H1 (cell line): Measurements from ENCODE around the gene PRG2. TPM values are rescaled to one million over a fixed set of nuclear protein-coding genes. Genes with fewer than 3 reads are reported as not detected.

Source experiments
- CTCF ChIA-PET: fragments of 300-600 bp; sonication (Branson Sonifier 250); formaldehyde crosslinking; loops from one replicate; lab custom pipeline; 2021; ENCODE audit not compliant: partially characterized antibody; lab: Charles Lee
- POLR2A ChIA-PET: fragments of 300-600 bp; sonication (Branson Sonifier 250); formaldehyde crosslinking; loops from one replicate; lab custom pipeline; 2021; ENCODE audit warnings: inconsistent platforms; ENCODE audit not compliant: partially characterized antibody; lab: Charles Lee
- DNase-seq, 2 experiments: peaks; one replicate each; pipeline versions ENCODE4 v3.0.0 to v3.0.0-alpha.2; 2010 to 2022; ENCODE audit warnings: low spot score in 2 of 2, low read depth in 1 of 2, mixed read lengths in 1 of 2
- FAIRE-seq: peaks from 2 replicates; lab custom pipeline; 2011; peaks lifted over from hg19 to GRCh38; lab: Jason Lieb, UNC
- H2AFZ ChIP-seq: 2 replicates; pipeline ENCODE4 v1.8.1; 2012; ENCODE audit warnings: low read length, inconsistent platforms
- H2AK5ac ChIP-seq: 2 replicates; pipeline ENCODE4 v1.6.1; 2013; ENCODE audit warnings: low read depth, low read length
- H2BK120ac ChIP-seq: replicated peaks from 2 replicates; pipeline ENCODE3; 2013; ENCODE audit warnings: low read depth, low read length, inconsistent platforms
- H2BK12ac ChIP-seq: 2 replicates; pipeline ENCODE4 v1.6.1; 2013; ENCODE audit warnings: low read depth, low read length
- H2BK15ac ChIP-seq: 2 replicates; pipeline ENCODE4 v1.6.1; 2013; ENCODE audit warnings: low read length
- H2BK20ac ChIP-seq: 2 replicates; pipeline ENCODE4 v1.6.1; 2013; ENCODE audit warnings: low read length
- H2BK5ac ChIP-seq: 2 replicates; pipeline ENCODE4 v1.6.1; 2013; ENCODE audit warnings: low read depth, low read length
- H3K14ac ChIP-seq: 2 replicates; pipeline ENCODE4 v1.6.1; 2013; ENCODE audit warnings: inconsistent platforms; ENCODE audit not compliant: insufficient read length
- H3K18ac ChIP-seq: 2 replicates; pipeline ENCODE4 v1.6.1; 2013; ENCODE audit warnings: low read length; ENCODE audit errors: extremely low read depth
- H3K23ac ChIP-seq: 2 replicates; pipeline ENCODE4 v1.6.1; 2013; ENCODE audit warnings: inconsistent platforms; ENCODE audit not compliant: insufficient read length
- H3K23me2 ChIP-seq: 2 replicates; pipeline ENCODE4 v1.6.1; 2013; ENCODE audit warnings: low read depth, low read length
- H3K27ac ChIP-seq: 2 replicates; pipeline ENCODE4 v1.6.1; 2011; ENCODE audit warnings: low read depth, low read length, inconsistent platforms
- H3K27me3 ChIP-seq, 4 experiments: replicated peaks in 1 of 4; 1 replicate in 1 of 4; 2 replicates in 3 of 4; pipeline versions ENCODE4 v1.6.1 to v1.8.1; 2011 to 2013; ENCODE audit warnings: low read length in 3 of 4, mild to moderate bottlenecking in 3 of 4, inconsistent platforms in 2 of 4, mixed read lengths in 2 of 4, moderate library complexity in 1 of 4; ENCODE audit not compliant: control insufficient read depth in 3 of 4, insufficient read depth in 3 of 4; ENCODE audit errors: extremely low read depth in 1 of 4
- H3K36me3 ChIP-seq, 4 experiments: 2 replicates each; pipeline versions ENCODE4 v1.6.1 to v1.8.1; 2011 to 2013; ENCODE audit warnings: mild to moderate bottlenecking in 4 of 4, low read length in 3 of 4, moderate library complexity in 2 of 4, control low read depth in 1 of 4, inconsistent platforms in 1 of 4; ENCODE audit not compliant: insufficient read depth in 4 of 4, control insufficient read depth in 2 of 4
- H3K4ac ChIP-seq: replicated peaks from 2 replicates; pipeline ENCODE3; 2013; ENCODE audit warnings: low read length, low read depth, mixed read lengths, inconsistent platforms; ENCODE audit not compliant: insufficient read length
- H3K4me1 ChIP-seq, 4 experiments: replicated peaks in 1 of 4; 1 replicate in 1 of 4; 2 replicates in 3 of 4; pipeline versions ENCODE4 v1.6.1 to v1.8.1; 2011 to 2013; ENCODE audit warnings: low read length in 3 of 4, inconsistent platforms in 2 of 4, mixed read lengths in 1 of 4; ENCODE audit not compliant: insufficient read depth in 4 of 4, control insufficient read depth in 3 of 4
- H3K4me2 ChIP-seq, 2 experiments: 2 replicates each; pipeline versions ENCODE4 v1.6.1 to v1.8.1; 2011 to 2013; ENCODE audit warnings: low read depth in 2 of 2, low read length in 2 of 2, control low read depth in 1 of 2, inconsistent platforms in 1 of 2, mild to moderate bottlenecking in 1 of 2; ENCODE audit not compliant: insufficient read depth in 1 of 2
- H3K4me3 ChIP-seq, 4 experiments: fragments of 200-600, 300-600 bp in 1 of 4; sonication (generic), shearing (Covaris generic), sonication (Bioruptor Twin) in 1 of 4; 2 replicates each; pipeline versions ENCODE4 v1.5.1 to v1.8.1; 2011 to 2016; ENCODE audit warnings: low read length in 4 of 4, low read depth in 3 of 4, control low read depth in 2 of 4, inconsistent platforms in 2 of 4, mild to moderate bottlenecking in 2 of 4, mixed read lengths in 1 of 4, moderate library complexity in 1 of 4; ENCODE audit not compliant: insufficient read depth in 2 of 4; ENCODE audit errors: extremely low read depth in 1 of 4
- H3K56ac ChIP-seq: replicated peaks from 2 replicates; pipeline ENCODE3; 2013; ENCODE audit warnings: low read depth, mild to moderate bottlenecking, mixed read lengths, low read length, inconsistent platforms; ENCODE audit not compliant: insufficient read length
- H3K79me1 ChIP-seq: 2 replicates; pipeline ENCODE4 v1.6.1; 2013; ENCODE audit warnings: low read depth, low read length, control low read depth
- H3K79me2 ChIP-seq, 2 experiments: 2 replicates each; pipeline versions ENCODE4 v1.6.1 to v1.8.1; 2012 to 2013; ENCODE audit warnings: low read length in 2 of 2, mild to moderate bottlenecking in 2 of 2, inconsistent platforms in 1 of 2; ENCODE audit not compliant: insufficient read depth in 2 of 2, control insufficient read depth in 1 of 2
- H3K9ac ChIP-seq, 4 experiments: replicated peaks in 1 of 4; 1 replicate in 1 of 4; 2 replicates in 3 of 4; pipeline versions ENCODE4 v1.6.1 to v1.8.1; 2011 to 2013; ENCODE audit warnings: low read depth in 3 of 4, low read length in 3 of 4, control low read depth in 2 of 4, mild to moderate bottlenecking in 2 of 4, moderate library complexity in 2 of 4, inconsistent platforms in 1 of 4; ENCODE audit errors: extremely low read depth in 1 of 4
- H3K9me3 ChIP-seq, 2 experiments: 2 replicates each; pipeline versions ENCODE4 v1.6.1 to v1.8.1; 2012 to 2013; ENCODE audit warnings: mild to moderate bottlenecking in 2 of 2, moderate library complexity in 2 of 2, control low read depth in 1 of 2, inconsistent platforms in 1 of 2, low read depth in 1 of 2, low read length in 1 of 2, mixed read lengths in 1 of 2; ENCODE audit not compliant: insufficient read depth in 2 of 2
- H4K20me1 ChIP-seq, 2 experiments: replicated peaks in 1 of 2; 2 replicates each; pipeline versions ENCODE3 to v1.8.1; 2011 to 2013; ENCODE audit warnings: inconsistent platforms in 2 of 2, low read length in 2 of 2, mild to moderate bottlenecking in 1 of 2; ENCODE audit not compliant: insufficient read depth in 2 of 2, control insufficient read depth in 1 of 2
- H4K5ac ChIP-seq: 2 replicates; pipeline ENCODE4 v1.6.1; 2013; ENCODE audit warnings: low read length, low read depth, mixed read lengths, inconsistent platforms; ENCODE audit not compliant: insufficient read length
- H4K8ac ChIP-seq: 2 replicates; pipeline ENCODE4 v1.8.0; 2013; ENCODE audit warnings: mild to moderate bottlenecking, moderate library complexity, low read length, inconsistent platforms; ENCODE audit not compliant: insufficient read depth; ENCODE audit errors: extremely low read depth
- H4K91ac ChIP-seq: replicated peaks from 2 replicates; pipeline ENCODE3; 2013; ENCODE audit warnings: low read length, mixed read lengths, inconsistent platforms; ENCODE audit not compliant: insufficient read length
- BACH1 ChIP-seq: IDR thresholded peaks from 2 replicates; pipeline ENCODE4 v1.6.1; 2012; ENCODE audit warnings: low read length, improper control_type of control experiment
- EP300 ChIP-seq, 2 experiments: IDR thresholded peaks; 1 replicate in 1 of 2; 2 replicates in 1 of 2; pipeline ENCODE4 v1.6.1; 2011 to 2012; ENCODE audit warnings: low read depth in 2 of 2, low read length in 2 of 2, mild to moderate bottlenecking in 2 of 2, borderline replicate concordance in 1 of 2, inconsistent platforms in 1 of 2, moderate library complexity in 1 of 2
- KDM1A ChIP-seq: fragments of 200-600, 300-600 bp; sonication (generic); IDR thresholded peaks from 2 replicates; pipeline ENCODE4 v1.7.1; 2016; ENCODE audit warnings: mild to moderate bottlenecking, low read length, borderline replicate concordance
- POU5F1 ChIP-seq: IDR thresholded peaks from 2 replicates; pipeline ENCODE4 v1.6.1; 2011; ENCODE audit warnings: low read depth, mild to moderate bottlenecking, low read length, moderate library complexity
- polyA plus RNA-seq, 7 experiments: library from polyadenylated mRNA; depleted of rRNA in 3 of 7; stranded (reverse) in 5 of 7; unstranded in 2 of 7; fragments of >200 nt in 5 of 7; fragments of 200-250 nt in 2 of 7; gene quantifications; 1 replicate in 5 of 7; 2 replicates in 1 of 7; 4 replicates in 1 of 7; pipeline versions ENCODE4 v1.2.1 to v1.2.3, GENCODE V29; 2011 to 2013; ENCODE audit warnings: missing spikeins in 2 of 7, mixed read lengths in 2 of 7
- total RNA-seq: library from RNA; stranded (reverse); fragmentation: NEBNext Ultra II Directional; extraction: Animal tissue kit (Norgen Biotek cat#: 25700); gene quantifications from 2 replicates; pipeline ENCODE4 v1.2.1, GENCODE V29; 2021
- TF ChIP-seq, protein P1 (sequence below): IDR thresholded peaks from 2 replicates; pipeline ENCODE4 v1.6.1; 2012; ENCODE audit warnings: inconsistent platforms

PRG2 gene
- total and polyA plus RNA-seq, 2 of the 8 experiments (the other 6 are each of a cell fraction or from before 2014, with no cell fraction given): 0.32 TPM; not detected in 1

- H3K36me3 ChIP-seq: peaks cover 15 to 47% (median 34%) of the 10 kb centered on the region in 4 experiments; a peak in 7 of 8 replicates
- no peak overlapping the region for H3K14ac ChIP-seq
- H2BK12ac ChIP-seq: no peak overlapping the region
- no peaks in the 10 kb centered on the region for H3K9me3 ChIP-seq
- H2AFZ ChIP-seq: no peak overlapping the region
- CTCF ChIA-PET: interaction anchor here (1.4 kb wide), 1 partner anchor 65 kb away, joined by 6 read pairs; no protein-coding TSS in a partner anchor
- no peak overlapping the region for H3K4me3 ChIP-seq
- H4K91ac ChIP-seq: no peak overlapping the region
- no peak overlapping the region for H2BK20ac ChIP-seq
- TF ChIP-seq KDM1A (no peak), EP300 (IDR thresholded peaks at IDR 0.05; ENCODE audit: borderline replicate concordance in 1 of 2, low read depth in 2 of 2, low read length in 2 of 2) (no peak), BACH1 (no peak), POU5F1 (no peak)
- TF ChIP-seq, protein P1, sequence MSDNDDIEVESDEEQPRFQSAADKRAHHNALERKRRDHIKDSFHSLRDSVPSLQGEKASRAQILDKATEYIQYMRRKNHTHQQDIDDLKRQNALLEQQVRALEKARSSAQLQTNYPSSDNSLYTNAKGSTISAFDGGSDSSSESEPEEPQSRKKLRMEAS: no peak
- TF ChIP-seq, all 59 proteins: peak for 0
- Histone ChIP-seq H4K8ac (no peak overlapping the region), H3K27ac (no peak overlapping the region), H3K23ac (no peak overlapping the region), H2AK5ac (no peak overlapping the region), H2BK120ac (no peak overlapping the region), H3K4me1 (no peaks in the 10 kb centered on the region; a peak in 2 of 7 replicates), H2BK15ac (no peak overlapping the region), H2BK5ac (no peak overlapping the region), H3K79me1 (no peaks in the 10 kb centered on the region; the same call in 1 of the 2 replicates), H3K4me2 (no peak overlapping the region), H3K9ac (no peak overlapping the region), H3K18ac (no peak overlapping the region), H4K5ac (no peak overlapping the region), H3K4ac (no peak overlapping the region), H4K20me1 (peaks cover 0 to 5% of the 10 kb centered on the region in 2 experiments), H3K23me2 (no peaks in the 10 kb centered on the region), H3K27me3 (no peaks in the 10 kb centered on the region), H3K79me2 (no peaks in the 10 kb centered on the region), H3K56ac (no peak overlapping the region)
- DNase-seq: no peak
- FAIRE-seq: no peak
- POLR2A ChIA-PET: no interaction called here
Observed at GRCh38 chr11:57410287-57410686, 19.8 kb upstream of the PRG2 start.
